HepG2 (cell line): ENCODE measurements around the gene EPC2. TPM values are rescaled to one million over a fixed set of nuclear protein-coding genes. Genes with fewer than 3 reads are reported as not detected.
A peak's percentile ranks its signal among the peaks of the same experiment; 100 is the strongest.

Experiments
- ATAC-seq: fragments of 200-7000 bp; cut with Tn5 transposase; 3 replicates; pipeline ENCODE4 v1.9.1; 2020; ENCODE audit warnings: mild to moderate bottlenecking, moderate library complexity
- BruUV-seq: library from RNA; stranded (reverse); fragments of 400-500 nt; replicated peaks from 2 replicates; lab custom pipeline; 2021; lab: Mats Ljungman, UMichigan
- CTCF ChIA-PET: fragments of 300-600 bp; formaldehyde crosslinking; extraction: SDS; loops from one replicate; lab custom pipeline; 2021; ENCODE audit warnings: low total read pairs, inconsistent platforms, low intra/inter-chr PET ratio; lab: Yijun Ruan, JAX
- POLR2A ChIA-PET: fragments of 350-600 bp; sonication (Branson Sonifier 250); formaldehyde crosslinking; loops from one replicate; lab custom pipeline; 2020; ENCODE audit warnings: antibody characterized with exemption, inconsistent platforms; lab: Yijun Ruan, JAX
- DNase-seq: peaks from one replicate; pipeline ENCODE4 v3.0.0-alpha.2; 2015; ENCODE audit warnings: low spot score
- FAIRE-seq: peaks from 3 replicates; lab custom pipeline; 2011; peaks lifted over from hg19 to GRCh38; lab: Jason Lieb, UNC
- H2AFZ ChIP-seq: one replicate; pipeline ENCODE4 v1.6.1; 2011; ENCODE audit warnings: low read length, inconsistent platforms
- H3K27ac ChIP-seq: fragments of 300-600 bp; 3 replicates; pipeline ENCODE4 v1.8.0; 2011; ENCODE audit warnings: mixed run types, mild to moderate bottlenecking, mixed read lengths, low read length, inconsistent platforms; ENCODE audit not compliant: insufficient read depth; ENCODE audit errors: extremely low read length
- H3K27me3 ChIP-seq, 2 experiments: fragments of 200-600 bp in 1 of 2; 2 replicates in 1 of 2; 3 replicates in 1 of 2; pipeline versions ENCODE4 v1.6.0 to v1.8.0; 2011; ENCODE audit warnings: low read length in 2 of 2, mild to moderate bottlenecking in 2 of 2, moderate library complexity in 2 of 2, inconsistent platforms in 1 of 2; ENCODE audit not compliant: insufficient read depth in 2 of 2, control insufficient read depth in 1 of 2
- H3K36me3 ChIP-seq, 2 experiments: fragments of 200-600 bp in 1 of 2; replicated peaks in 1 of 2; 2 replicates in 1 of 2; 3 replicates in 1 of 2; pipeline versions ENCODE4 v1.5.1 to v1.8.0; 2011; ENCODE audit warnings: low read length in 2 of 2, inconsistent platforms in 1 of 2; ENCODE audit not compliant: insufficient read depth in 2 of 2, control insufficient read depth in 1 of 2
- H3K4me1 ChIP-seq: 2 replicates; pipeline ENCODE4 v1.5.1; 2012; ENCODE audit warnings: low read length, inconsistent platforms; ENCODE audit not compliant: insufficient read depth
- H3K4me2 ChIP-seq: 2 replicates; pipeline ENCODE4 v1.6.0; 2011; ENCODE audit warnings: low read depth, low read length, inconsistent platforms
- H3K4me3 ChIP-seq, 3 experiments: fragments of 200-600 bp in 1 of 3; sonication (generic), shearing (Covaris generic) in 1 of 3; replicated peaks in 1 of 3; 2 replicates each; pipeline ENCODE4 v1.5.1; 2011 to 2016; ENCODE audit warnings: low read length in 3 of 3, inconsistent platforms in 2 of 3, low read depth in 2 of 3, mild to moderate bottlenecking in 2 of 3, control low read depth in 1 of 3, mixed read lengths in 1 of 3; ENCODE audit not compliant: insufficient read depth in 1 of 3
- H3K79me2 ChIP-seq: one replicate; pipeline ENCODE4 v1.6.1; 2011; ENCODE audit warnings: low read length, inconsistent platforms; ENCODE audit not compliant: insufficient read depth
- H3K9ac ChIP-seq: 2 replicates; pipeline ENCODE4 v1.6.0; 2011; ENCODE audit warnings: mild to moderate bottlenecking, low read depth, low read length, inconsistent platforms; ENCODE audit not compliant: insufficient read depth
- H3K9me3 ChIP-seq: 2 replicates; pipeline ENCODE4 v1.5.1; 2012; ENCODE audit warnings: mild to moderate bottlenecking, low read length
- H4K20me1 ChIP-seq: 2 replicates; pipeline ENCODE4 v1.6.0; 2011; ENCODE audit warnings: inconsistent platforms, mild to moderate bottlenecking, low read length, moderate library complexity; ENCODE audit not compliant: insufficient read depth
- ADNP ChIP-seq: sonication (generic); formaldehyde crosslinking; IDR thresholded peaks from 2 replicates; pipeline ENCODE4 v1.4.0; 2020; ENCODE audit warnings: missing genetic modification reagents
- AGO1 ChIP-seq: fragments of 200-400 bp; formaldehyde crosslinking; IDR thresholded peaks from 2 replicates; pipeline ENCODE4 v1.6.1; 2017; ENCODE audit warnings: mild to moderate bottlenecking, low read depth, low read length, moderate library complexity; ENCODE audit not compliant: poor library complexity, severe bottlenecking
- AGO2 ChIP-seq: fragments of 200-400 bp; formaldehyde crosslinking; optimal IDR thresholded peaks from 2 replicates; pipeline ENCODE3; 2017; ENCODE audit warnings: mild to moderate bottlenecking, low read depth, low read length, moderate library complexity
- ARNT ChIP-seq: fragments of 450-650 bp; IDR thresholded peaks from 2 replicates; pipeline ENCODE4 v1.6.1; 2017
- ARNT2 ChIP-seq: sonication (generic); formaldehyde crosslinking; IDR thresholded peaks from 2 replicates; pipeline ENCODE4 v1.8.0; 2022; ENCODE audit warnings: mild to moderate bottlenecking, low read depth, missing genetic modification reagents, moderate library complexity
- CBX2 ChIP-seq, 2 experiments: fragments of 200-600 bp in 1 of 2; sonication (generic); formaldehyde crosslinking in 1 of 2; IDR thresholded peaks; 2 replicates each; pipeline versions ENCODE4 v1.7.0 to v1.8.1; 2018 to 2022; ENCODE audit warnings: low read depth in 2 of 2, low read length in 1 of 2, mild to moderate bottlenecking in 1 of 2, missing genetic modification reagents in 1 of 2
- CEBPG ChIP-seq: IDR thresholded peaks from 2 replicates; pipeline ENCODE4 v1.6.1; 2016
- ELF1 ChIP-seq: sonication (generic); formaldehyde crosslinking; IDR thresholded peaks from 2 replicates; pipeline ENCODE4 v1.4.0; 2020; ENCODE audit warnings: missing genetic modification reagents
- HDAC2 ChIP-seq: sonication (generic); formaldehyde crosslinking; IDR thresholded peaks from 2 replicates; pipeline ENCODE4 v1.4.0; 2020; ENCODE audit warnings: missing genetic modification reagents
- ISL2 ChIP-seq: sonication (generic); formaldehyde crosslinking; IDR thresholded peaks from 2 replicates; pipeline ENCODE4 v1.5.0; 2020; ENCODE audit warnings: missing genetic modification reagents
- MAFK ChIP-seq, 2 experiments: IDR thresholded peaks in 1 of 2; conservative IDR thresholded peaks in 1 of 2; 2 replicates each; pipeline ENCODE4 v1.6.1; 2011; ENCODE audit warnings: improper control_type of control experiment in 2 of 2, low read length in 2 of 2
- MTF1 ChIP-seq: sonication (generic); formaldehyde crosslinking; IDR thresholded peaks from 2 replicates; pipeline ENCODE4 v1.5.0; 2020; ENCODE audit warnings: missing genetic modification reagents
- NFRKB ChIP-seq: fragments of 450-650 bp; IDR thresholded peaks from 2 replicates; pipeline ENCODE4 v1.6.1; 2017
- POLR2AphosphoS2 ChIP-seq: IDR thresholded peaks from 2 replicates; pipeline ENCODE4 v1.6.1; 2011; ENCODE audit warnings: low read depth, low read length, improper control_type of control experiment
- PPARG ChIP-seq: conservative IDR thresholded peaks from 2 replicates; pipeline ENCODE4 v1.6.1; 2016; ENCODE audit warnings: missing biosample characterization, missing genetic modification reagents
- SP5 ChIP-seq: IDR thresholded peaks from 2 replicates; pipeline ENCODE4 v1.6.1; 2016; ENCODE audit warnings: low read depth, borderline replicate concordance
- STAG1 ChIP-seq: sonication (generic); formaldehyde crosslinking; IDR thresholded peaks from 2 replicates; pipeline ENCODE4 v1.4.0; 2020; ENCODE audit warnings: missing genetic modification reagents
- TCF7 ChIP-seq: sonication (generic); IDR thresholded peaks from 2 replicates; pipeline ENCODE4 v1.6.1; 2016; ENCODE audit warnings: antibody characterized with exemption, low read depth
- ZFP36L2 ChIP-seq: sonication (generic); formaldehyde crosslinking; IDR thresholded peaks from 2 replicates; pipeline ENCODE4 v1.4.0; 2020; ENCODE audit warnings: missing genetic modification reagents
- ZNF333 ChIP-seq: sonication (generic); formaldehyde crosslinking; IDR thresholded peaks from 2 replicates; pipeline ENCODE4 v1.4.0; 2020; ENCODE audit warnings: mild to moderate bottlenecking, missing genetic modification reagents, borderline replicate concordance
- ZNF773 ChIP-seq: sonication (generic); formaldehyde crosslinking; IDR thresholded peaks from 2 replicates; pipeline ENCODE4 v1.4.0; 2020; ENCODE audit warnings: missing genetic modification reagents, borderline replicate concordance
- ZNF891 ChIP-seq: sonication (generic); formaldehyde crosslinking; IDR thresholded peaks from 2 replicates; pipeline ENCODE4 v1.5.0; 2020; ENCODE audit warnings: mild to moderate bottlenecking, missing genetic modification reagents
- WGBS: methylation state at CpG from one replicate; pipeline ENCODE4 v1.1.6; 2017; ENCODE audit warnings: low lambda C conversion rate; 5-methylcytosine and 5-hydroxymethylcytosine counted together
- in situ Hi-C: cut with HindIII; loops from 2 replicates; pipeline ENCODE4 v1.10.0; 2017; ENCODE audit warnings: low pct_unique_long_range_greater_than_20kb; ENCODE audit not compliant: extremely low pct_ligation_motif_present
- intact Hi-C: fragments of 100-400 bp; cut with micrococcal nuclease; formaldehyde crosslinking; loops from one replicate; pipeline ENCODE4 v1.10.0; 2022; ENCODE audit not compliant: unreplicated experiment
- polyA plus RNA-seq, 8 experiments: library from polyadenylated mRNA; depleted of rRNA in 3 of 8; stranded (reverse) in 7 of 8; unstranded in 1 of 8; fragments of >200 nt; fragmentation: Illumina TruSeq in 4 of 8; extraction: Trizol in 4 of 8; gene quantifications; 2 replicates each; pipeline versions ENCODE4 v1.2.1 to v1.2.3, GENCODE V29; 2011 to 2016; ENCODE audit warnings: low read depth in 4 of 8, missing spikeins in 1 of 8, mixed read lengths in 1 of 8; ENCODE audit not compliant: insufficient read depth in 1 of 8
- total RNA-seq, 5 experiments: library from RNA; depleted of rRNA; stranded (reverse); fragments of >200 nt; fragmentation: Illumina TruSeq; extraction: Trizol; gene quantifications; 2 replicates each; pipeline ENCODE4 v1.2.3, GENCODE V29; 2016; ENCODE audit warnings: low read depth in 1 of 5
- TF ChIP-seq, protein P1 (sequence below): sonication (generic); formaldehyde crosslinking; IDR thresholded peaks from 2 replicates; pipeline ENCODE4 v1.4.0; 2020; ENCODE audit warnings: mild to moderate bottlenecking, missing genetic modification reagents
- TF ChIP-seq, protein P2 (sequence below): sonication (generic); formaldehyde crosslinking; IDR thresholded peaks from 2 replicates; pipeline ENCODE4 v1.5.1; 2020; ENCODE audit warnings: missing genetic modification reagents, mild to moderate bottlenecking, borderline replicate concordance
- TF ChIP-seq, protein P3 (sequence below): IDR thresholded peaks from 2 replicates; pipeline ENCODE4 v1.6.1; 2012; ENCODE audit warnings: low read depth, low read length, improper control_type of control experiment

Gene EPC2
- total and polyA plus RNA-seq, 2 of the 13 experiments (the other 11 are each of a cell fraction or from before 2014, with no cell fraction given): 20.5 to 22.0 TPM

DNA sequence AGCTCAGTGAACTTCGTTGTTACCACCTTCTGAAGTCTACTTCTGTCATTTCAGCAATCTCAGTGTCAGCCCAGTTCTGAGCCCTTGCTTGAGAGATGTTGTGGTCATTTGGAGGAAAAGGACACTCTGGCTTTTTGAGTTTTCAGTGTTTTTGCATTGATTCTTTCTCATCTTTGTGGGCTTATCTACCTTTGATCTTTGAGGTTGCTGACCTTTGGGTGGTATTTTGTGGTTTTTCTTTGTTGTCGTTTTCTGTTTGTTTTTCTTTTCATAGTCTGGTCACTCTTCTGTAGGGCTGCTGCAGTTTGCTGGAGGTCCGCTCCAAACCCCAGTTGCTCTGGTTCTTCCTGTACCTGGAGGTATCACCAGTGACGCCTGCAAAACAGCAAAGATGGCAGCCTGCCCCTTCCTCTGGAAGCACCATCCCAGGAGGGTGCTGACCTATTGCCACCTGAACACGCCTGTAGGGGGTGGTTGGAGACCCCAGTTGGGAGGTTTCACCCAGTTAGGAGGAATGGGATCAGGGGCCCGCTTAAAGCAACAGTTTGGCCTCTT is 74.7 kb downstream of the EPC2 start:
- POLR2A ChIA-PET: no interaction called here
- no TSS peak for BruUV-seq
- in situ Hi-C loops: no loop called here
- TF ChIP-seq, protein P1, sequence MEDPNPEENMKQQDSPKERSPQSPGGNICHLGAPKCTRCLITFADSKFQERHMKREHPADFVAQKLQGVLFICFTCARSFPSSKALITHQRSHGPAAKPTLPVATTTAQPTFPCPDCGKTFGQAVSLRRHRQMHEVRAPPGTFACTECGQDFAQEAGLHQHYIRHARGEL (CRISPR knock-in tag): no peak
- no peak for TF ChIP-seq MTF1
- no peak for TF ChIP-seq ZNF891 (CRISPR knock-in tag)
- TF ChIP-seq ELF1: no peak
- TF ChIP-seq ISL2 (CRISPR knock-in tag): peak; percentile 28; the same call in 1 of the 2 replicates
- TF ChIP-seq CBX2 (IDR thresholded peaks at IDR 0.05; ENCODE audit: low read depth, low read length): no peak
- TF ChIP-seq CBX2 (CRISPR knock-in tag; IDR thresholded peaks at IDR 0.05; ENCODE audit: low read depth): no peak
- TF ChIP-seq ZNF773 (CRISPR knock-in tag): no peak
- no peak for TF ChIP-seq ARNT2 (CRISPR knock-in tag)
- TF ChIP-seq ZNF333 (CRISPR knock-in tag): no peak
- no peak for TF ChIP-seq PPARG (CRISPR knock-in tag)
- TF ChIP-seq HDAC2 (CRISPR knock-in tag): no peak
- TF ChIP-seq STAG1 (CRISPR knock-in tag): no peak
- TF ChIP-seq, protein P2, sequence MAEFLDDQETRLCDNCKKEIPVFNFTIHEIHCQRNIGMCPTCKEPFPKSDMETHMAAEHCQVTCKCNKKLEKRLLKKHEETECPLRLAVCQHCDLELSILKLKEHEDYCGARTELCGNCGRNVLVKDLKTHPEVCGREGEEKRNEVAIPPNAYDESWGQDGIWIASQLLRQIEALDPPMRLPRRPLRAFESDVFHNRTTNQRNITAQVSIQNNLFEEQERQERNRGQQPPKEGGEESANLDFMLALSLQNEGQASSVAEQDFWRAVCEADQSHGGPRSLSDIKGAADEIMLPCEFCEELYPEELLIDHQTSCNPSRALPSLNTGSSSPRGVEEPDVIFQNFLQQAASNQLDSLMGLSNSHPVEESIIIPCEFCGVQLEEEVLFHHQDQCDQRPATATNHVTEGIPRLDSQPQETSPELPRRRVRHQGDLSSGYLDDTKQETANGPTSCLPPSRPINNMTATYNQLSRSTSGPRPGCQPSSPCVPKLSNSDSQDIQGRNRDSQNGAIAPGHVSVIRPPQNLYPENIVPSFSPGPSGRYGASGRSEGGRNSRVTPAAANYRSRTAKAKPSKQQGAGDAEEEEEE (CRISPR knock-in tag): no peak
- no peak for TF ChIP-seq CEBPG (CRISPR knock-in tag)
- peak; percentile 77 for TF ChIP-seq TCF7
- TF ChIP-seq POLR2AphosphoS2: no peak
- TF ChIP-seq SP5 (CRISPR knock-in tag): no peak
- no peak for TF ChIP-seq AGO1
- no peak for TF ChIP-seq ADNP (CRISPR knock-in tag)
- TF ChIP-seq NFRKB: no peak
- TF ChIP-seq ARNT: no peak
- TF ChIP-seq ZFP36L2 (CRISPR knock-in tag): no peak
- TF ChIP-seq MAFK (conservative IDR thresholded peaks at IDR 0.05 in 1 of 2, IDR thresholded peaks at IDR 0.05 in 1 of 2; ENCODE audit: low read length in 2 of 2): no peak
- no peak for TF ChIP-seq AGO2
- TF ChIP-seq, protein P3, sequence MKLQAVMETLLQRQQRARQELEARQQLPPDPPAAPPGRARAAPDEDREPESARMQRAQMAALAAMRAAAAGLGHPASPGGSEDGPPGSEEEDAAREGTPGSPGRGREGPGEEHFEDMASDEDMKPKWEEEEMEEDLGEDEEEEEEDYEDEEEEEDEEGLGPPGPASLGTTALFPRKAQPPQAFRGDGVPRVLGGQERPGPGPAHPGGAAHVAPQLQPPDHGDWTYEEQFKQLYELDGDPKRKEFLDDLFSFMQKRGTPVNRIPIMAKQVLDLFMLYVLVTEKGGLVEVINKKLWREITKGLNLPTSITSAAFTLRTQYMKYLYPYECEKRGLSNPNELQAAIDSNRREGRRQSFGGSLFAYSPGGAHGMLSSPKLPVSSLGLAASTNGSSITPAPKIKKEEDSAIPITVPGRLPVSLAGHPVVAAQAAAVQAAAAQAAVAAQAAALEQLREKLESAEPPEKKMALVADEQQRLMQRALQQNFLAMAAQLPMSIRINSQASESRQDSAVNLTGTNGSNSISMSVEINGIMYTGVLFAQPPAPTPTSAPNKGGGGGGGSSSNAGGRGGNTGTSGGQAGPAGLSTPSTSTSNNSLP: no peak

More for the DNA sequence above, 74.7 kb downstream of the EPC2 start:
- Histone ChIP-seq H3K4me1 (peaks cover 35% of the 10 kb centered on the region), H3K27ac (no peak overlapping the region), H3K27me3 (no peaks in the 10 kb centered on the region), H3K4me2 (no peak overlapping the region), H3K9me3 (no peaks in the 10 kb centered on the region), H3K79me2 (peaks cover 64% of the 10 kb centered on the region), H4K20me1 (peaks cover 21% of the 10 kb centered on the region), H2AFZ (no peak overlapping the region), H3K36me3 (peaks cover 0 to 4% of the 10 kb centered on the region in 2 experiments; a peak in 1 of 5 replicates), H3K4me3 (no peak overlapping the region), H3K9ac (no peak overlapping the region)
- ATAC-seq (peak; percentile 69), FAIRE-seq (peak; percentile 21), DNase-seq (peak; percentile 44)
- intact Hi-C loops: no loop called here
- 69% methylated on average over 6 of the region's 6 CpGs for WGBS
- CTCF ChIA-PET: no interaction called here
